Limb (tissue), 2 donors: ENCODE measurements around the gene CREBBP.
"Not testable (repeated sequence)": the region's sequence is repeated elsewhere in the genome, so short reads cannot be mapped to it uniquely, and the experiment has no call there.

Experiments
- DNase-seq, 2 donors: peaks; one replicate each; pipeline ENCODE4 v3.0.0-alpha.2; 2016; ENCODE audit errors: extremely low spot score in 2 of 2

CREBBP gene

DNA sequence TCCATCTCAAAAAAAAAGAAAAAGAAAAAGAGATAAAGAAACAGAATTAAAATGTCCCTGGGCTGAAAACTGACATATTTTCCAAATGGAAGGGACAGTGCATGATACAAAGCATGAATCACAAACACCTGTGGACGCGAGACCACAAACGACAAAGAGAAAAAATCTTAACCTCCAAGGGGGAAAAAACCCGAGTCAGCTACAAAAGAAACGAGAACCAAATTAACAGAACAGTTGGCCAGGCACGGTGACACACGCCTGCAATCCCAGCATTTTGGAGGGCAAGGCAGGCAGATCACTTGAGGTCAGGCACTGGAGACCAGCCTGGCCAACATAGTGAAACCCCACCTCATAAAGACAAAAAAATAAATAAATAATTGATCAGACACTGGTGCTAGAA lies 165.1 kb downstream of the CREBBP start:
- no peak for DNase-seq

DNA sequence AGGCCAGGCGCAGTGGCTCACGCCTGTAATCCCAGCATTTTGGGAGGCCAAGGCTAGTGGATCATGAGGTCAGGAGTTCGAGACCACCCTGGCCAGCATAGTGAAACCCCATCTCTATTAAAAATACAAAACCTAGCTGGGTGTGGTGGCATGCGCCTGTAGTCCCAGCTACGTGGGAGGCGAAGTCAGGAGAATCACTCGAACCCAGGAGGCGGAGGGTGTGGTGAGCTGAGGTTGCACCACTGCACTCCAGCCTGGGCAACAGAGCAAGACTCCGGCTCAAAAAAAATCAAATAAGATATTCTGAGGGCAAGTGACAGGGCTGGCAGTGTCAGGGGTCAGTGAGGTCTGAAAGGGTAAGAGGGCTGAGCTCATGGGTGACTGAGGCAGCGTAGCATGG lies 166.1 kb downstream of the CREBBP start:
- DNase-seq: not testable (repeated sequence)

DNA sequence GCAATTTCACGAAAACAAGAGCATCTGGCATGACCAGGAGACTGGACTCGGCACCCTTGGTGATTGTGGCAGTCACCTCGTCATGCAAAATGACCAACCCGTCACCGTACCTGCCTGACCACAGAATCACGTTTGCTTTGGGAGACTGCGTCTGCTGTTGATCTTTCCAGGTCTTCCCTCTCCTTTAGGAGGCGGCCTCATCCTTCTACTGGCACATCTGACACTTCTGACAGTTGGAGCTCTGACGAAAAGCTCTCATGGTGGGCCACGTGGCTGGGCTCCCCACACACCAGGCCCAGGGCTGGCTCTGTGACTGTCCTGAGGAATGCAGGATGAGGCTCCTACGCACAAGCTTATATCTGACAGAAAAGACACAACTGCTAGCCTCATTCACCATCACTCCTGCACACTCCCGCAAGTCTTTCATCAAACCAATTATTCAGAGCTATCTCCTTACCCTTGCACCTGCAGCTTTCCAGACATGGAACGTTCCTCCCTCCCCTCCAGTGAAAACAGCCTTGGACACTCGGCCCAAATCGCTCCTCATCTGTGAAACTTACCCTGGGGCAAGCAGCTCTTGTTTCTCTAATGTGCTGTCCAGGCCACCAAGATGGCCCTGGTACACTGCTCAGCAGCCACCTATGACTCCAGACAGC lies 166.8 kb downstream of the CREBBP start:
- no peak for DNase-seq

DNA sequence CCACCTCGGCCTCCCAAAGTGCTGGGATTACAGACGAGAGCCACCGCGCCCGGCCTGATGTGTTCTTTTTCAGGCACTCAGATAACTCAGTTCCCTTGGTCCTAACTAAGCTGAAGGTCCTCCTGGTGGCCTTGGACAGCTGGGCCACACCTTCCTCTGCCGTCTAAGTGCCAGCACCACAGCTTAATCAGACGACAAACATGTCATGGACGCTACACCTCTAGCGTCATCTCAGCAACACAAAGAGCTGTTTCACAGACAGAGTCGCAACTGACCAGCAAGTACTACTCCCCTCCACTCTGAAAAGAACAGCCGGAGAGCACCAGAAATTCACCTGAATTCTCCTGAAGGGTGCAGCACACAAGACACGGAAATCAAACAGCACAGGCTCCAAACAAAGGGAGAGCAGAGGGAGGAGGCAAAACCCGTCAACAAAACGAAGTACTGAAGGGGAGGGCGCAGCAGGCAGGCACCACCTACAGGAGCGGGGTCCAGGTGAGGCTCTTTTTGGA lies 167.6 kb downstream of the CREBBP start:
- DNase-seq: no peak

DNA sequence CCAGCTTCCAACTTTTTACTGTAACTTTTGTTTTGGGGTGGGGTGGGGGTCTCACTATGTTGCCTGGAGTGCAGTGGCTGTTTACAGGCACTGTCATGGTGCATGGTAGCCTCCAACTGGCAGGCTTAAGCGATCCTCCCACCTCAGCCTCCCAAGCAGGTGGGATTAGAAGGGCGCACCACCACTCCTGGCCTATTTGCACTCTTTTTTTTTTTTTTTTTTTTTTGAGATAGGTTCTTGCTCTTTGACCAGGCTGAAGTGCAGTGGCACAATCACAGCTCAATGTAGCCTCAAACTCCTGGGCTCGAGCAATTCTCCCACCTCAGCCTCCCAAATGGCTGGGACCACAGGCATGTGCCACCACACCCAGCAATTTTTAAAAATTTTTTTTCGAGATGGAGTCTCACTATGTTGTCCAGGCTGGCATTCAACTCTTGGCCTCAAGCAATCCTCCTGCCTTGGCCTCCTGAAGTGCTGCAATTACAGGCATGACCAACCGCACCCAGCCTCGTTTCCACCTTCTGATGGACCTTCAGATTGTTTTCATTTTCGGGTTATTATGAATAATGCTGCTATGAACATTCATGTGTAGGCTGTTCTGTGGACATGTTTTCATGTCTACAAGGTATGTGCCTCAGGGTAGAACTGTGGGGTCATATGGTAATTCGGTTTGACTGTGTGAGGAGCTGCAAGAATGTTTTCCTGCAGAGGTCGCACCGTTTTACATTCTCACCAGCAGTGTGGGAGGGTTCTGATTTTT lies 174.1 kb downstream of the CREBBP start:
- no peak for DNase-seq

DNA sequence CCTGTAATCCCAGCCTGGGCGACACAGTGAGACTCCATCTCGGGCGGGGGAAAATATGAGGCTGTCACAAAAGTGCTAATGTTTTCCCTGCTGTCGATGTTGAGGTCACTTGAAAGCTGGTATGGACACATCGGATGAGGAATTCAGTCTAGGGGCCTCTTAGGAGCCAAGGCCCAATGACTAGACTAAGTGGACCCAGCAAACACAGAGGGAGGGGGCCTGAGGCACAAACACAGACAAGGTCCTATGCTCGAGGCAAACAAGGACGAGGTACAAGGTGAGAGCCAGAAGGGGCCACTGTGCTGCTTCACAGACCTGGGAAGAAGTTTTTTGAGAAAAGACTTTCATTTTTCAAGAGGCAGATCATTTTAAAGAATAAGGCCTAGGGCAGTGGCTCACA lies 178.4 kb downstream of the CREBBP start:
- no peak for DNase-seq

DNA sequence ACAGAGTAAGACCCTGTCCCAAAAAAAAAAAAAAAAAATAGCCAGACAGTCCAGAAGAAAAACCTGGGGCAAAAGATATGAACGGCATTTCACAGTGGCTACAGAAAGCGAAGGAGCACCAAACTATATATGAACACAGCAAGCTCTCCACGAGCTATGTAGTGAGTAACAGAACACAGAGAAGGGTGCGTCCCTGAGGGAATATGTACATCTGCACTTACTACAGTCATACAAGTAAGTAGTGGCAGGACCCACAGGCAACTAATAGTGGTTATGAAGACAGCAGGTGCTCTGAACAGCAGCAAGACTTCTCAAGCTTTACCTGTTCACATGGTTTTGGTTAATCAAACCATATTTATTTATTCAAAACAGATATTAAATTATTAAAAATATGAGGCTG lies 179.0 kb downstream of the CREBBP start:
- DNase-seq: no peak

DNA sequence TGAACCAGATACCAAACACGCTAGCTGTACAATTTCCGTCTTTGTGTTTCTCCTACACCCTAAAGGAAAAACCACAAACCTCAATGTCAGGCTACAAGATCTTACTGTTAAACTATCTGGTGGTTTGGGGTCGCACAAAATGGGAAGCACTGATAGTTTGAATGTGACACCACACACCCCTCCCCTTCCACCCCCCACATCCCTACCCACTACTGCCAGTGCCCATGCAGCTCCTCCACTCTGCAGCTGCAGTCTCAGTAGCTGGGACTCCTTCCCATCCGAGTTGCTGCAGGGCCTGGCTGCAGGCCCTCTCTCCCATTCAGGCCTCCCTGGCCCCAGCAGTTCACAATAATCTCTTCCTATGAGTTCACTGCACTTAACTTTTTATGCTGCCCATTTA lies 181.6 kb downstream of the CREBBP start:
- no peak for DNase-seq

DNA sequence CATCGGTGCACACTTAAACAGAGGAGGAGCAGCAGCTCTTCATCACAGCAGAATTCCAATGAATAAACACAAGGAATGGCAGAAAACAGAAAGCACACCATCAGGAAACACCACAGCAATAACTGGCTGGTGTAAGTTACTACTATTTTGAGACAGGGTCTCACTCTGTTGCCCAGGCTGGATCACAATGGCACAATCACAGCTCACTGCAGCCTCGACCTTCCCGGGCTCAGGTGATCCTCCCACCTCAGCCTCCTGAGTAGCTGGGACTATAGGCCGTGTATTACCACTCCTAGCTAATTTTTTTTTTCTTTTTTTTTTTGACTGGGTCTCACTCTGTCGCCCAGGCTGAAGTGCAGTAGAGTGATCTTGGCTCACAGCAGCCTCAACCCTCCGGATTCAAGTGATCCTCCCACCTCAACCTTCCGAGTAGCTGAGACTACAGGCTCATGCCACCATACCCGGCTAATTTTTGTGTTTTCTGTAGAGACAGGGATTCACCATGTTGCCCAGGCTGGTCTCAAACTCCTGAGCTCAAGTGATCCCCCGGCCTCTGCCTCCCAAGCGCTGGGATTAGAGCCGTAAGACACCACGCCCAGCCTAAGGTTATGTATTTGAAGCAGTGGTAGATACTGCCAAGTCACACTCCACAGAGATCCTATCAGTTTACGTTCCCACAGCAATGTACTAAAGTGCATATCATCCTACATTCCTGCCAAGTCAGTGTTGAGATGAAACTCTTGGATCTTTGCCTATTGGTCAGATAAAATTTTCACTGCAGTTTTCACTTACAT lies 183.9 kb downstream of the CREBBP start:
- peak in 1 of 2 donors; percentile 17 for DNase-seq

DNA sequence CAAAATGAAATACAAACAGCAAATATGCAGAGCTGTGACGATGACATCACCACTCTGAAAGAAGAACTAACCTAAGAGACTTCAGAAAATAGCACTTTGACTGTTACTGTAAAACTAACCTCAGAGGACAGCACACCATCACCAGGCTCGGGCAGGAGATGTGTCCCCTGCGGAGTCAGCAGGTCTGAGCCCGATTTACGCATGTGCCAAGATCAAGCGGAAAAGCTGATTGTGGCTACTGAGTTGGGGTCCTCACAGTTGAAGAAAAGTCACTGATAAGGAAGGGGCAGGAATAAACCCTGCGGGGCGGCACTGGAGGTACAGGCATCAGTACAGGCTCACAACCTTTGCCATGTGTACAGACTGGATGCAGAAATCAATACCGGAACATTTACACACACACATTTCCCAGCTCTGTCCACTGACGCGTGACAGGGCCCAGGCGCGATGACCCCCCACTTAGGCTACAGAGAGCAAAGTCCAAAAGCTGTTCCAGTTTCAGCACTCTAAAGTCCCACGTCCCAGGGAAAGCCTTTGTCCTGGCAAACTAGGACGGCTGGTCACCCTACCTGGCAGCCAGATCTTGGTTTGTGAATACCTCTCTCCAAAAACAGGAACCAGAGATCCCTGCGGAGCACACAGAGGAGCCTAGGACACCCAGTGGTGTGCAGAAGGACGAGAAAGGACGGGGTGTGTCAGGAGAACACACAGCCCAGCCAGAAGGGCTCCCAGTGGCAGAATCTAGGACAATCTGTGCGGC lies 184.7 kb downstream of the CREBBP start:
- no peak for DNase-seq

DNA sequence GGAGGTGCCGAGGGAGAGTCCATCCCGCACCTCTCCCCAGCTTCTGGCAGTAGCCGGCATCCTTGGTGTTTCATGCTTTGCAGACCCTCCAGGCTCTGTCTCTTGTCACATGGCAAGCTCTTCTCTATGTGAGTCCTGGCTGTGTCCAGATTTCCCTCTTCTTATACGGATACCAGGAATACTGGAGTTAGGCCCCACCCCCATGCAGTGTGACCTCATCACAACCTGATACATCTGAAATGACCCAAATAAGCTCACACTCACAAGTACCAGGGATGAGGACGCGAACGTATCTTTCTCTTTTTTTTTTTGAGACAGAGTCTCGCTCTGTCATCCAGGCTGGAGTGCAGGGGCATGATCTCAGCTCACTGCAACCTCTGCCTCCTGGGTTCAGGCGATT lies 186.5 kb downstream of the CREBBP start:
- DNase-seq: no peak

DNA sequence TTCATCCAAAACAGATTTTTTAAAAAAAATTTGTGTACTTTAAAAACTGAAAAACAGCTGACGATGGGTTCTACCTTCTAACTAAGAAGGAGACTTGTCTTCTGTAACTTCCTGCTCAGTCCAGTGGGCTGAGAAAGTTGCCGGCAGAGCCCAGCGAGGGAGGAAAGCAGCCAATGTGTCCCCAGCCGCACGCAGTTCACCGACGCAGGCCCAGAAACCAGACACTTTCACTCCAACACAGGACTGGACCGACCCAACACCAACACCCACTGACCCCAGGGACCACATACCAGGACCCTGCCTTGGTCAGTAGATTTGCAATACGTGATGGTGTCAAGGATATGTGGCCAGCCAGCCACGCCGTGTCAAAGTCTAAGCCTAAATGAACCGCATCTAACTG lies 188.8 kb downstream of the CREBBP start:
- DNase-seq: no peak

DNA sequence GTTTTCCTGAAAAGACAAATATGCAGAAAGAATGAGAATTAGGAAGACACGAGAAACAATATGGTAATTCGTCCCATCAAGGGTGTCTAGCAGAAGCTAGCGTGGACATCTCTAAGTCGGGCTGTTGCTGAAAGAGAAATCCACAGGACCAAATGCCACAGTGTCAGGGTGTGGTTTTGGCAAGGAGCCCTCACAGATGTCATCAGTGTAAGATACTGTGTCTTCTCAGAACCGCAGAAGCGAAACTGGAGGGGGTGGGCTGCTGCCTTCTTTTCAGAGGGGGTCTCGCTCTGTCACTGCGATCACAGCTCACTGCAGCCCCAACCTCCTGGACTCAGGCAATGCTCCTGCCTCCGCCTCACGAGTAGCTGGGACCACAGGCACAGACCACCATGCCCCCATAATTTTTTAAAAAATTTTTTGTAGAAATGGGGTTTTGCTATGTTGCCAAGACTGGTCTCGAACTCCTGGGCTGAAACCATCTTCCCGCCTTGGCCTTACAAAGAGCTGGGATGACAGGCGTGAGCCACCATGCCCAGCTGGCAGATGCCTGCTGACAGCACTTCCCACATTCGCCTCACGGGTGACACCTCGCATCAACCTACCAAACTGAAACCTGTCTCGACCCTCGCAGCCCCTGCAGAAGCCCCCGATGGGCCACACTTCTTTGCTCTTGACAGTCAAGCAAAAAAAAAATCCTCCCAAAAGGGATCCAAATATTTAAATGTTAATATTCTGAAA lies 189.4 kb downstream of the CREBBP start:
- peak in 1 of 2 donors; percentile 24 for DNase-seq

DNA sequence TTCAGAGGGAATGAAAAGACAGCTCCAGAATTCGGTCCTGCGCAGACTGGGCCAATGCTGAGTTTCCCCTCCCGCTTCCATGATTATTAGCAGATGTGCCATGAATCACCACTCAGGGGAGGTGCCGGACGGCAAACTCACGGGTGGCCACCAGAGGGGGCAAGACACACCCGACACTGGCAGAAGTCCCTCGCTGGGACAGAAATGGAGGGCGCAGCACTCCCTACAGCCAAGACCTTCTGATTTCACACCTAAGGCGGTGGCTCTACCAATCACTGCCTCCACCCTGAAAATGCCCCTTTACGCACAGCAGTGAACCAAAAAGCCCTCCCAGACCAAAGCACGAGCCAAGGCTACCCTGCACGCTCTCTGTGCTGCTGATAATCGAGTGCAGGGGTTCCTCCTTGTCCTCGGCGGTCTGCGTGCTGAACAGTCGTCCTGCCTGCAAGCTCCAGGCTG lies 190.0 kb downstream of the CREBBP start:
- peak; percentile 93 to 95 for DNase-seq

DNA sequence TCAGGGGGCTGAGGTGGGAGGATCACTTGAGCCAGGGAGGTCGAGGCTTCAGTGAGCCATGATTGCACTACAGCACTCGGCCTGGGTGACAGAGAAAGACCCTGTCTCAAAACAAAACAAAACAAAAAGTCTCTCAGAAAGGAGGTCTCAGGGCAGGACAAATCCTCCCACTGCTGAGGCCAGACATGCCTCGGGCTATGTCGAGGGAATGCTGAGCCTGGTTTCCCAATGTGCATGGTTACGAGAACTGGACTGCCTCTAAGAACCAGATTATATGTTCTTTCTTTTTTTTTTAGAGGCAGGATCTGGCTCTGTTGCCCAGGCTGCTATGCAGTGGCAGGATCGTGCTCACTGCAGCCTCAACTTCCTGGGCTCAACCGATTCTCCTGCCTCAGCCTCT lies 190.8 kb downstream of the CREBBP start:
- no peak for DNase-seq

DNA sequence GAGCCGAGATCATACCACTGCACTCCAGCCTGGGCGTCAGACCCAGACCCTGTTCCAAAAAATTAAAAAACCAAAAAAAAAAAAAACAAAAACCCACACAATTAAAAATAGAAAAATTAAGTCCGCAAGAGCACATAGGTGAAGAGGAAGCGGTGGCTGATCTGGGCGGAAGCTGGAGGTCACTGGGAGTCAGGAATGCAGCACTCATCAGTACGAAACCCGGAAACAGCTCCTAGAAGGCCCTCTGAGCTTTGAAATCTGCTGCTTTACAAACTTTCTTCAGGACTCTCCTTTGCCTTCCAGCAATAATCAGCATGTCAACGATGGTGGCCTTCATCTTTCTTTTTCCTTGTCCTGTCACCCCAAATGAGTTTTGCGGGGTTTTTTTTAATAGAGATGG lies 192.7 kb downstream of the CREBBP start:
- DNase-seq: no peak

DNA sequence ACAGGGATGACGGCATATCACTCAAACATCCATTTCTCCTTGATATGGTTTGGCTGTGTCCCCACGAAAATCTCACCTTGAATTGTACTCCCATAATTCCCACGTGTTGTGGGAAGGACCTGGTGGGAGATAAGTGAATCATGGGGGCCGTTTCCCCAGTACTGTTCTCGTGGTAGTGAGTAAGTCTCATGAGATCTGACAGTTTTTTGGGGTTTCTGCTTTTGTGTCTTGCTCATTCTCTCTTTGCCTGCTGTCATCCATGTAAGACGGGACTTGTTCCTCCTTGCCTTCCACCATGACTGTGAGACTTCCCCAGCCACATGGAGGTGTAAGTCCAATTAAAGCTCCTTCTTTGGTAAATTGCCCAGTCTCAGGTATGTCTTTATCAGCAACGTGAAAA lies 193.5 kb downstream of the CREBBP start:
- DNase-seq: no peak

DNA sequence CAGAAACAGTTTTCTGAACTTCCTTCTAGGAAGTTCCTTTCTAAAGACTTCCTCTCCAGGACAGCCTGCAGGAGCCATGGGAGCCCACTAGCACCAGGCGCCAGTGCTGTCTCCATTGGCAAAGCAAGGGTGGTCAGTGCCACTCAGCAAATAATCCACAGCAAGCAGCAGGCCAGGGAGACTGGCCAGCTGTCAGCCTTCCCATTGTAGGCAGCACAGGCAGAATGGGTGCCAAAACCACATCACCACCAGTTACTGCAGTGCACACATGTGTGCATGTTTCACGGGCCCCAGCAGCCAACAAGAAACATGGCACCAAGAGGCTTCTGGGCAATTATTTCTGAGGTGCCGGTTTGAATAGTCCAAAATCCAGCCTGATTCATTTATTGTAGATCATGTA lies 199.3 kb downstream of the CREBBP start:
- no peak for DNase-seq

DNA sequence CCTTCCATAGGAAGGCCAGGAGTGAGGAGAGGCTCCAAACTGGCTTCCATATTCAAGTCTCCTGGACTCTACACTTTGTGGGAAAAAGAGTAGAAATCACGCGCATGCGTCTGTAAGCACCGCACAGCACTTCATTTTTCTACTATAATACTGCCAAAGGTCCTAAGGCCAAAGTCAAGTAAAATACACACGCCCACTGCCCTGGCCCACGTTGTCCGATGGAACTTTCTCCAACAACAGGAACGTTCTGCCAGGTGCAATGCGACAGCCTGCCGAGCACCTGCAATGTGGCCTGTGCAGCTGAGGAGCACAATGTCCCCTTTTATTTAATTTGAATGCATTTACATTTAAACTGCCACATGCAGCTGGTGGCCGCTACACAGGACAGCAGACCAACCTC lies 202.5 kb downstream of the CREBBP start:
- DNase-seq: no peak

DNA sequence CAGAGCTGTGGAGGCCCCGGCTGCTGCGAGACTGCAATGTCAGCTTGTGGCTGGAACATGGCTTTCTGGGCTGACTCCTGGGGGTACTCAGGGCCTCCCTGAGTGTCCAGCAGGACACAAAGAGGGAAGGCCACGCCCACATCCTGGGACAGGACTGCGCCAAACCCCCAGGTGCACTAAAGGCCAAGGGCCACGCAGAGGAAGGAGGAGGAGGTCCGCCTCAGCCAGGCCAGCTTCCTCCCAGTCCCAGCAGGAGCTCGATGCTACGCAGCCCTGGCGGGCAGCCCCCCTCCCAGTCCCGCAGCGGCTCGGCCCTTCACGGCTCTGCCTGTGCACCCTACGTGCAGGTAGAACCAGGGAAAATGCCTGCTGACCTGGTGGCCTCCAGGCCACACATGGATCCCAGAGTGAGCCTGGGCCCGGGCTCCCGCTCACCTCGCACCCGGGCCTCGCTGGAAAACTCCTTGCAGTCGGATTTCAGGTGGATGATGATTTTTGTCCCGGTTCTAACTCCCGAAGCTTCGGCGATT lies 204.8 kb downstream of the CREBBP start:
- DNase-seq: no peak
